ACC112 (cell line): ENCODE data around the gene ATP13A5.

ENCODE experiments used
- H2AFZ ChIP-seq: fragments of 200-600 bp; sonication (generic); one replicate; pipeline ENCODE4 v1.6.0; 2017; ENCODE audit warnings: antibody characterized with exemption, low read length; ENCODE audit not compliant: unreplicated experiment
- H3K27ac ChIP-seq: fragments of 200-600 bp; sonication (generic); 2 replicates; pipeline ENCODE4 v1.5.1; 2014; ENCODE audit warnings: low read depth, mild to moderate bottlenecking, antibody characterized with exemption, low read length, moderate library complexity
- H3K27me3 ChIP-seq: fragments of 200-600 bp; sonication (generic); 2 replicates; pipeline ENCODE4 v1.6.1; 2014; ENCODE audit warnings: mild to moderate bottlenecking, antibody characterized with exemption, low read length, moderate library complexity, mixed read lengths; ENCODE audit not compliant: insufficient read depth
- H3K36me3 ChIP-seq: fragments of 200-600 bp; sonication (generic); 2 replicates; pipeline ENCODE4 v1.6.1; 2016; ENCODE audit warnings: mild to moderate bottlenecking, antibody characterized with exemption, low read length, moderate library complexity, mixed read lengths; ENCODE audit not compliant: insufficient read depth
- H3K4me1 ChIP-seq: fragments of 200-600 bp; sonication (generic); one replicate; pipeline ENCODE4 v1.6.1; 2016; ENCODE audit warnings: low read length, mixed read lengths; ENCODE audit not compliant: insufficient read depth, unreplicated experiment, control insufficient read depth
- H3K4me3 ChIP-seq: fragments of 200-600 bp; sonication (generic); 2 replicates; pipeline ENCODE4 v1.5.1; 2014; ENCODE audit warnings: mild to moderate bottlenecking, low read depth, low read length
- H3K79me2 ChIP-seq: fragments of 200-600 bp; sonication (generic); one replicate; pipeline ENCODE4 v1.6.0; 2016; ENCODE audit warnings: low read length; ENCODE audit not compliant: control insufficient read depth, unreplicated experiment, insufficient read depth

Gene ATP13A5

DNA sequence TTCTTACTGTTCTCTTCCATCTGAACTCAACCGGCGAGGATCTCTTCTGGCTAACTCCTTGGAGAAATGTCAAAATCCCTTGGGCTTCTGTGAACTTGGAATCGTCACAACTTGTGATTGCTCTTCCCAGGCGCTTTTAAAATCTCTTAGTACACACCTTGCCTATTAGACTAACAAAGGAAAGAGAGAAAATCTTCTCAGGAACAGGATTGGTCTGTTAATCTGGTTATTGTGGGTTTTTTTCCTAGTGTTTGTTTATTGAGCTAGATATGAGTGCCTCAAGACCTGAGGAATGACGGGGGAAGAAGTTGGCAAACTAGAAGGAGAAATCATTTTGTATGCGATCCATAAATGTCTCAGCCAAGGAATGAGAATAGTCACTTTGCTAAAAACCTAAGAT is at the start of gene ATP13A5:
TSS of gene ATP13A5 (minus strand) at position 48 of the 400 bp plus-strand sequence. CDS start at position 20, 28 bp downstream.
- no peaks in the 10 kb centered on the region for H3K4me1 ChIP-seq
- no peak within 1 kb of the TSS for H3K4me3 ChIP-seq
- no peaks in the 10 kb centered on the region for H3K36me3 ChIP-seq
- H3K27me3 ChIP-seq, result no peaks in the 10 kb centered on the region
- no peak within 1 kb of the TSS for H2AFZ ChIP-seq
- H3K27ac ChIP-seq, result no peak within 1 kb of the TSS
- no peaks in the 10 kb centered on the region for H3K79me2 ChIP-seq

DNA sequence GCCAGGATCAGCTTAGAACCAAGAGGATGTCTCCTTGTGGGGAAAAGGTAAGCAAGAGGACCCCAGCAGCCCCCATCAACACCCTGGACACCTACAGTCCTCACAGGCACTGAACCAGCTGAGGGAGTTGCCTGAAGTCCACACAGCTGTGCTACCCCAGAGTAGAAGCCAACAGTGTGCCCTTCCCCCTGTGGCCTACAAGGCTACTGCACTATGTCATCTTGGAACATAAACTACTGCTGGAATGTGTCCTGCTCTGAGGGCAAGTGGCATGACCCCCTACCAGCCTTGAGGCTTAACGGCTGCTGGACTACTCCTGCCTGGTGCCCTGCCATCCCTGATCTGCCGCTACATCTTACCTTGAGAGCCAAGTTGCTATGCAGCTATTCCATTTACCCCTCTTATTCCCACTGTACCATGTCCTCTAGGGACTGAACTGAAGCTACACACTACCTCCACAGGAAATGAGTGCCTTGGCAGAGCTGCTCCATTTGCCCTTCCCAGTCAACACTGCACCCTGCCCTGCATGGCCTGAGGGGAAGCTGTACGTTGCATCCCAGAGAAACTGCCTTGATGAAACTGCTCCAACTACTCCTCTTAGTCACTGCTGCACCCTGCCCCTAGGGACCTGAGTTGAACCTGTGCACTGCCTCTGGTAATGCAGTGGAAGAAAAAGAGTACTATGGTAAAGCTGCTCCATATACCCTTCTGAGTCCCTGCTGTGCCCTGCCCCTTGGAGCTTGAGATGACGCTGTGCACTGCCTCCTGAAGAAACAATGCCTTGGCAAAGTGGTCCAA is 40.2 kb upstream of the ATP13A5 start:
- H3K36me3 ChIP-seq, result no peaks in the 10 kb centered on the region
- no peak overlapping the region for H3K4me3 ChIP-seq
- H3K27me3 ChIP-seq, result no peaks in the 10 kb centered on the region
- H3K27ac ChIP-seq, result no peak overlapping the region
- H3K79me2 ChIP-seq, result no peaks in the 10 kb centered on the region
- no peaks in the 10 kb centered on the region for H3K4me1 ChIP-seq
- no peak overlapping the region for H2AFZ ChIP-seq

GRCh38 chr3:193416629-193417028 is 38.1 kb upstream of the ATP13A5 start:
- H3K79me2 ChIP-seq, result no peaks in the 10 kb centered on the region
- H3K36me3 ChIP-seq, result no peaks in the 10 kb centered on the region
- H3K27me3 ChIP-seq, result no peaks in the 10 kb centered on the region
- H3K4me3 ChIP-seq, result no peak overlapping the region
- H3K4me1 ChIP-seq, result no peaks in the 10 kb centered on the region
- no peak overlapping the region for H3K27ac ChIP-seq
- H2AFZ ChIP-seq, result no peak overlapping the region

- H3K27ac ChIP-seq, result no peak overlapping the region
- no peak overlapping the region for H2AFZ ChIP-seq
- no peaks in the 10 kb centered on the region for H3K79me2 ChIP-seq
- H3K4me3 ChIP-seq, result no peak overlapping the region
- H3K27me3 ChIP-seq, result no peaks in the 10 kb centered on the region
- no peaks in the 10 kb centered on the region for H3K36me3 ChIP-seq
- H3K4me1 ChIP-seq, result no peaks in the 10 kb centered on the region
These were observed 29.1 kb upstream of the ATP13A5 start for GRCh38 chr3:193407688-193408087.

- Histone ChIP-seq H2AFZ (no peak overlapping the region), H3K27me3 (no peaks in the 10 kb centered on the region), H3K27ac (no peak overlapping the region), H3K36me3 (no peaks in the 10 kb centered on the region), H3K4me1 (no peaks in the 10 kb centered on the region), H3K79me2 (no peaks in the 10 kb centered on the region), H3K4me3 (no peak overlapping the region)
These were observed 28.6 kb upstream of the ATP13A5 start for GRCh38 chr3:193407112-193407511.

DNA sequence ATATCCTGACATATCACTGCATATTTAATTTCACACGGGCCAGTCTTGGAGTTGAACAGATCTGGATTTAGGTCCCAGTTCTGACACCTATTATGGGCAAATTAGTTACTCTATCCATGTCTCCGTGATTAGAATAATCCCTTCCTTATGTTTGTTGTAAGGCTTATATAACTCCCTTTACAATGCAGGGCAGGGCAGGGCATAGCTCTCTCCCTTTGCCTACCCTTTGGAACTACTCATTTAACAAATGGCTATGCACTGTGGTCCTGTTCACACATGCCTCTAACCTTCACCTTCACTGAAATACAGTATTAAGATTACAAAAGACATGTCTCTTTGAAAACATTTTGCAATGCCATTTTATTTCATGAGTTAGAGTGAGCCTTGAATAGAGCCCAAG is 24.8 kb upstream of the ATP13A5 start:
- Histone ChIP-seq H3K27me3 (no peaks in the 10 kb centered on the region), H3K4me1 (no peaks in the 10 kb centered on the region), H3K79me2 (no peaks in the 10 kb centered on the region)

DNA sequence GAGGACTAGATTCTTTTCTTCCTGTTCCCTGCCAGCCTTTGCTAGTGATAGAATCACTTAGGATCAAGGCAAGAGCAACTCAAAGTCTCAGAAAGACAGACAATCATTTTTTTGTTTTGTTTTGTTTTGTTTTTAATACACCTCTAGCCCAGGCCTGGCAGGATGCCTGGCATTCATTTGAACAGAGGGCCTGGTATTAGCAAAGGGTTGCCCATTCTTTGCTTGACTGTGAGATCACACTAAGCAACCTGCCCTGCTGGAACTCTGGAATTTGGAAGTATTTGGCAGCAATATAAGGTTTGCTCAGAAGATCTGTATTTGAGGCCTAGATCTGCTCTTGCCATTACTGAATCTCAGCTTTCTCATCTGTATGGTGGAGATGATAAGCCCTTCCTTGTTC is 21.8 kb upstream of the ATP13A5 start:
- no peak overlapping the region for H2AFZ ChIP-seq
- no peak overlapping the region for H3K4me3 ChIP-seq
- H3K36me3 ChIP-seq, result no peaks in the 10 kb centered on the region
- H3K4me1 ChIP-seq, result no peaks in the 10 kb centered on the region
- no peak overlapping the region for H3K27ac ChIP-seq
- no peaks in the 10 kb centered on the region for H3K27me3 ChIP-seq
- no peaks in the 10 kb centered on the region for H3K79me2 ChIP-seq

More for the DNA sequence above, 24.8 kb upstream of the ATP13A5 start:
- no peak overlapping the region for H3K4me3 ChIP-seq
- H3K27ac ChIP-seq, result no peak overlapping the region
- H2AFZ ChIP-seq, result no peak overlapping the region
- no peaks in the 10 kb centered on the region for H3K36me3 ChIP-seq

DNA sequence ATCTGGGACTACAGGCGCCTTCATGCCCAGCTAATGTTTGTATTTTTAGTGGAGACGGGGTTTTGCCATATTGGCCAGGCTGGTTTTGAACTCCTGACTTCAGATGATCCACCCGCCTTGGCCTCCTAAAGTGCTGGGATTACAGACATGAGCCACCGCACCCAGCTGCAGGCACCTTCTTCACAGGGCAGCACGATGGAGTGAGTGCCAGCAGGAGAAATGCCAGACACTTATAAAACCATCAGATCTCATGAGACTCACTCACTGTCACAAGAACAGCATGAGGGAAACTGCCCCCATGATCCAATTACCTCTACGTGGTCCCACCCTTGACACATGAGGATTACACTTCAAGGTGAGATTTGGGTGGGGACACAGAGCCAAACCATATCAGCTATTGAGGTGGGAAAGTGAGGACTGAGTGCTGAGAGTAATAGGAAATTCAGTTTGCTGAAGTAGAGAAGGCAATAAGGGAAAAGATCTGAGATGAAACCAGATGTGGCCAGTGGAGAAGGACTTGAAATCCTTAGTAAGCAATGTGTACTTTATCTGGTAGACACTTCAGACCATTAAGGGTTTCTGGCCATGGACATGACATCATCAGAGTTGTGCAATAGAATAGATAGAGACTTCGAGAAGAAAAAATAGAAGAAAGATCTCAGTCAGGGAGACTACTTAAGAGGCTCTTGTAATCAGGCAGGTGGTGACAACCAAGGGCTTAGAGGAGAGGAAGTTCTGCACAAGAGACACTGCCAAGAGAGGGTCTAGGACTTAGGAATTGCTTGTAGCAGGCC is 18.1 kb upstream of the ATP13A5 start:
- Histone ChIP-seq H2AFZ (no peak overlapping the region), H3K27ac (no peak overlapping the region), H3K4me3 (no peak overlapping the region)

GRCh38 chr3:193391902-193392301 is 13.3 kb upstream of the ATP13A5 start:
- Histone ChIP-seq H3K27ac (no peak overlapping the region), H3K4me3 (no peak overlapping the region), H3K4me1 (no peaks in the 10 kb centered on the region), H2AFZ (no peak overlapping the region), H3K27me3 (no peaks in the 10 kb centered on the region), H3K36me3 (no peaks in the 10 kb centered on the region), H3K79me2 (no peaks in the 10 kb centered on the region)

More for the DNA sequence above, 18.1 kb upstream of the ATP13A5 start:
- no peaks in the 10 kb centered on the region for H3K27me3 ChIP-seq
- H3K79me2 ChIP-seq, result no peaks in the 10 kb centered on the region
- no peaks in the 10 kb centered on the region for H3K4me1 ChIP-seq
- H3K36me3 ChIP-seq, result no peaks in the 10 kb centered on the region

DNA sequence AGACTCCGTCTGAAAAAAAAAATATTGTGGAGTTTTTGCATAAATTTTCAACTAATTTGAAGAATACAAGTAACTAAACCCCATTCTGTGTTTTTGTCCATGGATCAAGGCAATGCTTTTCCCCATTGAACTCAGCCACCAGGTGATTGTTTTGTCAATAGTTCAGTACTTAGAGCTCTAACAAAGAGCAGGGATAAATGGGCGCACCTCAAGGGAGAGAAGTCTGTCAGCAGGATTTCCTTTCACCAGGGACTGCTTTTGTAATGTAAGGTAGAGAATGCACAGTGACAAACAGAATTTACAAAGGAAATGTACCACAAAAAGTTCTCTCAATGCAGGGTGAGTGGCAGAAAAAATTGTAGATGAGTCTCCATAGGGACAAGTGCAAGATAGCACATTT is 10.8 kb upstream of the ATP13A5 start:
- Histone ChIP-seq H3K27me3 (no peaks in the 10 kb centered on the region), H3K27ac (no peak overlapping the region), H3K4me3 (no peak overlapping the region), H3K4me1 (no peaks in the 10 kb centered on the region), H2AFZ (no peak overlapping the region), H3K36me3 (no peaks in the 10 kb centered on the region), H3K79me2 (no peaks in the 10 kb centered on the region)

DNA sequence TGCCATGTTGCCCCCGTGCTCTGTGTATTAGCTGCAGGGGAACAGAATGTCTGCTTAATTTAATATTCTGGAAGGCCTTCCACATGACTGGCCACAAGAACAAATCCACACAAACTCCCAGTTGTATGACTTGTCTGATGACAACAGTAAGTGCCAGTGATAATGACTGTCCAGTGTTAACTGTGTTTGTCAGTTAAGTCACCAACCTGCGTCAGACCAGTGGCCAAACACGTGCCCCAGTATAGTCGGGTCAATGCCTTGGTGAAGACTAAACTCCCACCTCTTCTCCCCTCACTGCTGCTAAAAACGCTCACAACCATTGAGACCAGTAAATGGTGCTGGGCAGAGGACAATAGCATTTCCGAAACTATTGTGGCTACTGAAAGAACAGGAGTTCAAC is 9.8 kb upstream of the ATP13A5 start:
- H3K79me2 ChIP-seq, result no peaks in the 10 kb centered on the region
- H3K27me3 ChIP-seq, result no peaks in the 10 kb centered on the region
- H3K4me3 ChIP-seq, result no peak overlapping the region
- H3K36me3 ChIP-seq, result no peaks in the 10 kb centered on the region
- H2AFZ ChIP-seq, result no peak overlapping the region
- H3K4me1 ChIP-seq, result no peaks in the 10 kb centered on the region
- no peak overlapping the region for H3K27ac ChIP-seq
